ENCODE measurements around the gene TAF1C. TPM values are rescaled to one million over a fixed set of nuclear protein-coding genes. Genes with fewer than 3 reads are reported as not detected.
A peak's percentile ranks its signal among the peaks of the same experiment; 100 is the strongest.

TAF1C gene
- total and polyA plus RNA-seq, 9 of the 15 experiments (the other 6 are each of a cell fraction or from before 2014, with no cell fraction given) = 1.5 to 74.8 (median 21.0) TPM

DNA sequence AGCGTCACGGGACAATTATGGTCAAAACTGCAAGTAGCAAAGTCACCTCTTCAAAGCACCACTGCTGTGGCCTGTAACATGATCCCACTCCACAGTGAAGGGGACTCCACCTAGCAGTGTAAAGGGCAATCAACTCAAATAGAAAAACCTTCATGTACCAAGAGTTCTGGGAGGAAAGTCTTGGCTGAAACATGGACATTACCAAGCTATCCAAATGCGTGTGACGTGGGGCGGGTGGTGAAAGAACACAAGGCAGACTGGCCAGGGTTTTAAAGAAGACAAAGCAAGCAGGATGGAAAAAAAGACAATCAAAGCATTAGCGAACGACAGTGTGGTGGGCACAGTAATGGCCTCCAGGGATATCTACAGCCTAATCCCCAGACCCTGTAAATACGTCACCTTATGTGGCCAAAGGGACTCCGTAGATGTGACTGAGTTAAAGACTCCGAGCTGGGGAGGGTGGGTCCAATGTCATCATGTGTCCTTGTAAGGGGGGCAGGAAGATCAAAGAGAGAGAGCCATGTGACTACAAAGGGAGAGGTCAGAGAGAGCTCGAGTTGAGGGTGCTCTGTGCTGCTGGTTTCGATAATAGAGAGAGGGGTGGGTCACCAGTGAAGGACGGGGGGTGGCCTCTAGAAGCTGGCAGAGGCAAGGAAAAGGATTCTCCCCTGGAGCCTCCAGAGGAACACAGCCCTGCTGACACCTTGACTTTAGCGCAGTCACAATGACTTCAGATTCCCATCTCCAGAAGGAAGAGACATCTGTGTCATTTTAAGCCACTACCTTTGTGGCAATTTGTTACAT, 47.8 kb downstream of the TAF1C start (continued):
- TF ChIP-seq MYBL2 (IDR thresholded peaks at IDR 0.05; ENCODE audit: low read depth) (no peak; the same call in 1 of the 2 replicates), MYBL2 (CRISPR knock-in tag; IDR thresholded peaks at IDR 0.05; ENCODE audit: borderline replicate concordance) (no peak), SAFB (IDR thresholded peaks at IDR 0.05; ENCODE audit: borderline replicate concordance, low read depth, low read length) (no peak), GTF2E2 (tag; IDR thresholded peaks at IDR 0.05) (peak; percentile 95), NR1H2 (CRISPR knock-in tag; IDR thresholded peaks at IDR 0.05) (no peak), C11orf30 (IDR thresholded peaks at IDR 0.05; ENCODE audit: low read depth) (peak; percentile 83), ZNF354B (CRISPR knock-in tag; IDR thresholded peaks at IDR 0.05) (no peak), MEF2A (IDR thresholded peaks at IDR 0.05; ENCODE audit: control insufficient read depth, low read depth, low read length) (no peak), CBX5 (IDR thresholded peaks at IDR 0.05; ENCODE audit: borderline replicate concordance, low read depth) (no peak), SUPT5H (IDR thresholded peaks at IDR 0.05) (peak; percentile 59), ZNF668 (CRISPR knock-in tag; IDR thresholded peaks at IDR 0.05) (no peak), BACH1 (tag; IDR thresholded peaks at IDR 0.05) (peak; percentile 72), ADNP (tag; IDR thresholded peaks at IDR 0.05) (no peak), KAT2B (IDR thresholded peaks at IDR 0.05; ENCODE audit: low read depth, low read length) (no peak), ARID2 (IDR thresholded peaks at IDR 0.05) (no peak), SP2 (IDR thresholded peaks at IDR 0.05; ENCODE audit: extremely low read depth, low read depth, low read length, poor library complexity, severe bottlenecking) (no peak), KHSRP (IDR thresholded peaks at IDR 0.05) (no peak), FOSL1 (tag; conservative IDR thresholded peaks at IDR 0.05) (peak; percentile 37), ZNF140 (CRISPR knock-in tag; IDR thresholded peaks at IDR 0.05) (no peak), ASH1L (IDR thresholded peaks at IDR 0.05; ENCODE audit: borderline replicate concordance, low read depth, partially characterized antibody) (no peak), GABPB2 (CRISPR knock-in tag; conservative IDR thresholded peaks at IDR 0.05) (peak; percentile 51; the same call in 1 of the 2 replicates), ZBTB8A (IDR thresholded peaks at IDR 0.05; ENCODE audit: partially characterized antibody) (no peak), BRCA1 (IDR thresholded peaks at IDR 0.05) (no peak), BRCA1 (CRISPR knock-in tag; IDR thresholded peaks at IDR 0.05) (no peak)
- TF ChIP-seq, protein P1, sequence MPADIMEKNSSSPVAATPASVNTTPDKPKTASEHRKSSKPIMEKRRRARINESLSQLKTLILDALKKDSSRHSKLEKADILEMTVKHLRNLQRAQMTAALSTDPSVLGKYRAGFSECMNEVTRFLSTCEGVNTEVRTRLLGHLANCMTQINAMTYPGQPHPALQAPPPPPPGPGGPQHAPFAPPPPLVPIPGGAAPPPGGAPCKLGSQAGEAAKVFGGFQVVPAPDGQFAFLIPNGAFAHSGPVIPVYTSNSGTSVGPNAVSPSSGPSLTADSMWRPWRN (IDR thresholded peaks at IDR 0.05; ENCODE audit: low read depth) = no peak
- TF ChIP-seq, protein P2, sequence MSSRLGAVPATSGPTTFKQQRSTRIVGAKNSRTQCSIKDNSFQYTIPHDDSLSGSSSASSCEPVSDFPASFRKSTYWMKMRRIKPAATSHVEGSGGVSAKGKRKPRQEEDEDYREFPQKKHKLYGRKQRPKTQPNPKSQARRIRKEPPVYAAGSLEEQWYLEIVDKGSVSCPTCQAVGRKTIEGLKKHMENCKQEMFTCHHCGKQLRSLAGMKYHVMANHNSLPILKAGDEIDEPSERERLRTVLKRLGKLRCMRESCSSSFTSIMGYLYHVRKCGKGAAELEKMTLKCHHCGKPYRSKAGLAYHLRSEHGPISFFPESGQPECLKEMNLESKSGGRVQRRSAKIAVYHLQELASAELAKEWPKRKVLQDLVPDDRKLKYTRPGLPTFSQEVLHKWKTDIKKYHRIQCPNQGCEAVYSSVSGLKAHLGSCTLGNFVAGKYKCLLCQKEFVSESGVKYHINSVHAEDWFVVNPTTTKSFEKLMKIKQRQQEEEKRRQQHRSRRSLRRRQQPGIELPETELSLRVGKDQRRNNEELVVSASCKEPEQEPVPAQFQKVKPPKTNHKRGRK (tag; IDR thresholded peaks at IDR 0.05) = no peak
- TF ChIP-seq, protein P3, sequence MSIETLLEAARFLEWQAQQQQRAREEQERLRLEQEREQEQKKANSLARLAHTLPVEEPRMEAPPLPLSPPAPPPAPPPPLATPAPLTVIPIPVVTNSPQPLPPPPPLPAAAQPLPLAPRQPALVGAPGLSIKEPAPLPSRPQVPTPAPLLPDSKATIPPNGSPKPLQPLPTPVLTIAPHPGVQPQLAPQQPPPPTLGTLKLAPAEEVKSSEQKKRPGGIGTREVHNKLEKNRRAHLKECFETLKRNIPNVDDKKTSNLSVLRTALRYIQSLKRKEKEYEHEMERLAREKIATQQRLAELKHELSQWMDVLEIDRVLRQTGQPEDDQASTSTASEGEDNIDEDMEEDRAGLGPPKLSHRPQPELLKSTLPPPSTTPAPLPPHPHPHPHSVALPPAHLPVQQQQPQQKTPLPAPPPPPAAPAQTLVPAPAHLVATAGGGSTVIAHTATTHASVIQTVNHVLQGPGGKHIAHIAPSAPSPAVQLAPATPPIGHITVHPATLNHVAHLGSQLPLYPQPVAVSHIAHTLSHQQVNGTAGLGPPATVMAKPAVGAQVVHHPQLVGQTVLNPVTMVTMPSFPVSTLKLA (conservative IDR thresholded peaks at IDR 0.05) = peak; percentile 19 to 72; a peak in 2 of 4 replicates
